HepG2 (cell line): Measurements from ENCODE around the gene SNX11. TPM values are rescaled to one million over a fixed set of nuclear protein-coding genes. Genes with fewer than 3 reads are reported as not detected.

ENCODE experiments used
- KAT7 ChIP-seq: IDR thresholded peaks from 2 replicates; pipeline ENCODE4 v1.6.1; 2018; ENCODE audit warnings: borderline replicate concordance, missing compliant biosample characterization
- MAFG ChIP-seq: sonication (generic); formaldehyde crosslinking; IDR thresholded peaks from 2 replicates; pipeline ENCODE4 v1.5.1; 2020; ENCODE audit warnings: mild to moderate bottlenecking, missing genetic modification reagents
- NKX3-1 ChIP-seq: sonication (generic); formaldehyde crosslinking; IDR thresholded peaks from 2 replicates; pipeline ENCODE4 v1.5.0; 2020; ENCODE audit warnings: missing genetic modification reagents
- RXRA ChIP-seq: sonication (generic); formaldehyde crosslinking; IDR thresholded peaks from 2 replicates; pipeline ENCODE4 v1.5.1; 2020; ENCODE audit warnings: missing genetic modification reagents
- SIX1 ChIP-seq: sonication (generic); formaldehyde crosslinking; IDR thresholded peaks from 2 replicates; pipeline ENCODE4 v1.4.0; 2020; ENCODE audit warnings: missing genetic modification reagents, borderline replicate concordance
- SPEN ChIP-seq: sonication (generic); formaldehyde crosslinking; IDR thresholded peaks from 2 replicates; pipeline ENCODE4 v1.5.1; 2020; ENCODE audit warnings: low read depth, mild to moderate bottlenecking, missing genetic modification reagents
- ZNF251 ChIP-seq: sonication (generic); formaldehyde crosslinking; IDR thresholded peaks from 2 replicates; pipeline ENCODE4 v1.9.0; 2021; ENCODE audit warnings: mild to moderate bottlenecking, missing genetic modification reagents
- ZNF572 ChIP-seq: sonication (generic); formaldehyde crosslinking; IDR thresholded peaks from 2 replicates; pipeline ENCODE4 v1.5.1; 2020; ENCODE audit warnings: mild to moderate bottlenecking, missing genetic modification reagents
- ZNF792 ChIP-seq: IDR thresholded peaks from 2 replicates; pipeline ENCODE4 v1.6.1; 2016
- polyA plus RNA-seq, 8 experiments: library from polyadenylated mRNA; depleted of rRNA in 3 of 8; stranded (reverse) in 7 of 8; unstranded in 1 of 8; fragments of >200 nt; fragmentation: Illumina TruSeq in 4 of 8; extraction: Trizol in 4 of 8; gene quantifications; 2 replicates each; pipeline versions ENCODE4 v1.2.1 to v1.2.3, GENCODE V29; 2011 to 2016; ENCODE audit warnings: low read depth in 4 of 8, missing spikeins in 1 of 8, mixed read lengths in 1 of 8; ENCODE audit not compliant: insufficient read depth in 1 of 8
- total RNA-seq, 5 experiments: library from RNA; depleted of rRNA; stranded (reverse); fragments of >200 nt; fragmentation: Illumina TruSeq; extraction: Trizol; gene quantifications; 2 replicates each; pipeline ENCODE4 v1.2.3, GENCODE V29; 2016; ENCODE audit warnings: low read depth in 1 of 5
- TF ChIP-seq, protein P1 (sequence below): sonication (generic); formaldehyde crosslinking; IDR thresholded peaks from 2 replicates; pipeline ENCODE4 v1.5.0; 2020; ENCODE audit warnings: mild to moderate bottlenecking, missing genetic modification reagents, borderline replicate concordance
- TF ChIP-seq, protein P2 (sequence below): sonication (generic); formaldehyde crosslinking; conservative IDR thresholded peaks from 2 replicates; pipeline ENCODE4 v1.4.0; 2020; ENCODE audit warnings: missing genetic modification reagents
- TF ChIP-seq, protein P3 (sequence below): sonication (generic); formaldehyde crosslinking; IDR thresholded peaks from 2 replicates; pipeline ENCODE4 v1.4.0; 2020; ENCODE audit warnings: missing genetic modification reagents, mild to moderate bottlenecking, borderline replicate concordance
- TF ChIP-seq, protein P4 (sequence below): sonication (generic); formaldehyde crosslinking; IDR thresholded peaks from 2 replicates; pipeline ENCODE4 v1.4.0; 2020; ENCODE audit warnings: missing genetic modification reagents, borderline replicate concordance

Gene SNX11
- total and polyA plus RNA-seq, 2 of the 13 experiments (the other 11 are each of a cell fraction or from before 2014, with no cell fraction given): 12.9 to 14.0 TPM

DNA sequence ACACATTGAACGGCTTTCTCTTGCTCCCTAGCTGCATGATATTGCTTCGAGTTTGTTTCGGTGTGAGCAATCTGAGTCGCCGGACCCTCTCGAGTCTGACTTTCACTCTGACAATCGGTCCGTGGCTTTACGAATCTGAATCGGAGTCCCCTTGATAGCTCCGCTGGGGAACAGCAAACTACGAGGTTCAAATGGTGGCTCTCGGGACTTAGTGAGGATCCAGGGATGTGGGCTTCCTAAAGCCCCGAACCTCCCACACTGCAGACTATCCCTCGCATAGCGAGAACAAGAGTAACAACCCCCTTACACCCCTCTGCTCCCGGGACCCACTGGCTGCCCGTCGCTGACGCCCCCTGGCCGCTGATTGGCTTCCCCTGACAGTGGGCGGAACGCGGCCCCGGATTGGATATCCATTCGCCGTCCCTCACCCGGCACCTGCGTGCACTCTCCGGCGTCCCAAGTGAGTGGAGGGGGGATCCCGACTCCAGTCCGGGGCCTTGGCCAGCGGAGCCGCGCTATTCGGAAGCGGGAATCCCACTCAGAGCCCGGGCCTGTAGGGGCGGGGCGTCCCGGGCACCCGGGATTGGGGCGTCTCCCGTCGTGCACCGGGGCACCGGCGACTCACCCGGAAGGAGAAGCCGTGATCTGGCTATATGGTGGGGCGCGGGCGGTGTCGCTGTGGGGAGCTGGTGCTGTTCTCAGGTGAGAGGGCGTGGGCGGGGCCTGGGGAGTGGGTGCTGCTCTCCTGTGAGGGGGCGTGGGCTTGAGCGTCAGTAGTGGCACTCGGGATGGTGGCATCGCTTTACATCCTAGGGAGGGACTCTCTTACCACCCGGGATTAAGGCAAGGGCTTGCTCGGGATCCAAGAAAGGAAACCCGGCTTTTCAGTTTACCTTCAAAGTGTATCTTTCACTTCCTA, at the start of gene SNX11 (continued):
- TF ChIP-seq, protein P1, sequence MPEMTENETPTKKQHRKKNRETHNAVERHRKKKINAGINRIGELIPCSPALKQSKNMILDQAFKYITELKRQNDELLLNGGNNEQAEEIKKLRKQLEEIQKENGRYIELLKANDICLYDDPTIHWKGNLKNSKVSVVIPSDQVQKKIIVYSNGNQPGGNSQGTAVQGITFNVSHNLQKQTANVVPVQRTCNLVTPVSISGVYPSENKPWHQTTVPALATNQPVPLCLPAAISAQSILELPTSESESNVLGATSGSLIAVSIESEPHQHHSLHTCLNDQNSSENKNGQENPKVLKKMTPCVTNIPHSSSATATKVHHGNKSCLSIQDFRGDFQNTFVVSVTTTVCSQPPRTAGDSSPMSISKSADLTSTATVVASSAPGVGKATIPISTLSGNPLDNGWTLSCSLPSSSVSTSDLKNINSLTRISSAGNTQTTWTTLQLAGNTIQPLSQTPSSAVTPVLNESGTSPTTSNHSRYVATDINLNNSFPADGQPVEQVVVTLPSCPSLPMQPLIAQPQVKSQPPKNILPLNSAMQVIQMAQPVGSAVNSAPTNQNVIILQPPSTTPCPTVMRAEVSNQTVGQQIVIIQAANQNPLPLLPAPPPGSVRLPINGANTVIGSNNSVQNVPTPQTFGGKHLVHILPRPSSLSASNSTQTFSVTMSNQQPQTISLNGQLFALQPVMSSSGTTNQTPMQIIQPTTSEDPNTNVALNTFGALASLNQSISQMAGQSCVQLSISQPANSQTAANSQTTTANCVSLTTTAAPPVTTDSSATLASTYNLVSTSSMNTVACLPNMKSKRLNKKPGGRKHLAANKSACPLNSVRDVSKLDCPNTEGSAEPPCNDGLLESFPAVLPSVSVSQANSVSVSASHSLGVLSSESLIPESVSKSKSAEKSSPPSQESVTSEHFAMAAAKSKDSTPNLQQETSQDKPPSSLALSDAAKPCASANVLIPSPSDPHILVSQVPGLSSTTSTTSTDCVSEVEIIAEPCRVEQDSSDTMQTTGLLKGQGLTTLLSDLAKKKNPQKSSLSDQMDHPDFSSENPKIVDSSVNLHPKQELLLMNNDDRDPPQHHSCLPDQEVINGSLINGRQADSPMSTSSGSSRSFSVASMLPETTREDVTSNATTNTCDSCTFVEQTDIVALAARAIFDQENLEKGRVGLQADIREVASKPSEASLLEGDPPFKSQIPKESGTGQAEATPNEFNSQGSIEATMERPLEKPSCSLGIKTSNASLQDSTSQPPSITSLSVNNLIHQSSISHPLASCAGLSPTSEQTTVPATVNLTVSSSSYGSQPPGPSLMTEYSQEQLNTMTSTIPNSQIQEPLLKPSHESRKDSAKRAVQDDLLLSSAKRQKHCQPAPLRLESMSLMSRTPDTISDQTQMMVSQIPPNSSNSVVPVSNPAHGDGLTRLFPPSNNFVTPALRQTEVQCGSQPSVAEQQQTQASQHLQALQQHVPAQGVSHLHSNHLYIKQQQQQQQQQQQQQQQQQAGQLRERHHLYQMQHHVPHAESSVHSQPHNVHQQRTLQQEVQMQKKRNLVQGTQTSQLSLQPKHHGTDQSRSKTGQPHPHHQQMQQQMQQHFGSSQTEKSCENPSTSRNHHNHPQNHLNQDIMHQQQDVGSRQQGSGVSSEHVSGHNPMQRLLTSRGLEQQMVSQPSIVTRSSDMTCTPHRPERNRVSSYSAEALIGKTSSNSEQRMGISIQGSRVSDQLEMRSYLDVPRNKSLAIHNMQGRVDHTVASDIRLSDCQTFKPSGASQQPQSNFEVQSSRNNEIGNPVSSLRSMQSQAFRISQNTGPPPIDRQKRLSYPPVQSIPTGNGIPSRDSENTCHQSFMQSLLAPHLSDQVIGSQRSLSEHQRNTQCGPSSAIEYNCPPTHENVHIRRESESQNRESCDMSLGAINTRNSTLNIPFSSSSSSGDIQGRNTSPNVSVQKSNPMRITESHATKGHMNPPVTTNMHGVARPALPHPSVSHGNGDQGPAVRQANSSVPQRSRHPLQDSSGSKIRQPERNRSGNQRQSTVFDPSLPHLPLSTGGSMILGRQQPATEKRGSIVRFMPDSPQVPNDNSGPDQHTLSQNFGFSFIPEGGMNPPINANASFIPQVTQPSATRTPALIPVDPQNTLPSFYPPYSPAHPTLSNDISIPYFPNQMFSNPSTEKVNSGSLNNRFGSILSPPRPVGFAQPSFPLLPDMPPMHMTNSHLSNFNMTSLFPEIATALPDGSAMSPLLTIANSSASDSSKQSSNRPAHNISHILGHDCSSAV (CRISPR knock-in tag): 0 out of 2 replicates have a peak, but pooled peaks have one; percentile 46
- TF ChIP-seq RXRA (CRISPR knock-in tag) (peak; percentile 76; the same call in 1 of the 2 replicates), ZNF572 (CRISPR knock-in tag) (peak; percentile 86; the same call in 1 of the 2 replicates), ZNF251 (no peak), NKX3-1 (CRISPR knock-in tag) (0 out of 2 replicates have a peak, but pooled peaks have one; percentile 31), KAT7 (peak; percentile 75; the same call in 1 of the 2 replicates), MAFG (CRISPR knock-in tag) (no peak), ZNF792 (CRISPR knock-in tag) (0 out of 2 replicates have a peak, but pooled peaks have one; percentile 38), SIX1 (peak; percentile 57), SPEN (CRISPR knock-in tag) (peak; percentile 83)
- TF ChIP-seq, protein P2, sequence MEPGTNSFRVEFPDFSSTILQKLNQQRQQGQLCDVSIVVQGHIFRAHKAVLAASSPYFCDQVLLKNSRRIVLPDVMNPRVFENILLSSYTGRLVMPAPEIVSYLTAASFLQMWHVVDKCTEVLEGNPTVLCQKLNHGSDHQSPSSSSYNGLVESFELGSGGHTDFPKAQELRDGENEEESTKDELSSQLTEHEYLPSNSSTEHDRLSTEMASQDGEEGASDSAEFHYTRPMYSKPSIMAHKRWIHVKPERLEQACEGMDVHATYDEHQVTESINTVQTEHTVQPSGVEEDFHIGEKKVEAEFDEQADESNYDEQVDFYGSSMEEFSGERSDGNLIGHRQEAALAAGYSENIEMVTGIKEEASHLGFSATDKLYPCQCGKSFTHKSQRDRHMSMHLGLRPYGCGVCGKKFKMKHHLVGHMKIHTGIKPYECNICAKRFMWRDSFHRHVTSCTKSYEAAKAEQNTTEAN (CRISPR knock-in tag): no peak
- TF ChIP-seq, protein P3, sequence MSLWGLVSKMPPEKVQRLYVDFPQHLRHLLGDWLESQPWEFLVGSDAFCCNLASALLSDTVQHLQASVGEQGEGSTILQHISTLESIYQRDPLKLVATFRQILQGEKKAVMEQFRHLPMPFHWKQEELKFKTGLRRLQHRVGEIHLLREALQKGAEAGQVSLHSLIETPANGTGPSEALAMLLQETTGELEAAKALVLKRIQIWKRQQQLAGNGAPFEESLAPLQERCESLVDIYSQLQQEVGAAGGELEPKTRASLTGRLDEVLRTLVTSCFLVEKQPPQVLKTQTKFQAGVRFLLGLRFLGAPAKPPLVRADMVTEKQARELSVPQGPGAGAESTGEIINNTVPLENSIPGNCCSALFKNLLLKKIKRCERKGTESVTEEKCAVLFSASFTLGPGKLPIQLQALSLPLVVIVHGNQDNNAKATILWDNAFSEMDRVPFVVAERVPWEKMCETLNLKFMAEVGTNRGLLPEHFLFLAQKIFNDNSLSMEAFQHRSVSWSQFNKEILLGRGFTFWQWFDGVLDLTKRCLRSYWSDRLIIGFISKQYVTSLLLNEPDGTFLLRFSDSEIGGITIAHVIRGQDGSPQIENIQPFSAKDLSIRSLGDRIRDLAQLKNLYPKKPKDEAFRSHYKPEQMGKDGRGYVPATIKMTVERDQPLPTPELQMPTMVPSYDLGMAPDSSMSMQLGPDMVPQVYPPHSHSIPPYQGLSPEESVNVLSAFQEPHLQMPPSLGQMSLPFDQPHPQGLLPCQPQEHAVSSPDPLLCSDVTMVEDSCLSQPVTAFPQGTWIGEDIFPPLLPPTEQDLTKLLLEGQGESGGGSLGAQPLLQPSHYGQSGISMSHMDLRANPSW (CRISPR knock-in tag): peak; percentile 43; the same call in 1 of the 2 replicates
- TF ChIP-seq, protein P4, sequence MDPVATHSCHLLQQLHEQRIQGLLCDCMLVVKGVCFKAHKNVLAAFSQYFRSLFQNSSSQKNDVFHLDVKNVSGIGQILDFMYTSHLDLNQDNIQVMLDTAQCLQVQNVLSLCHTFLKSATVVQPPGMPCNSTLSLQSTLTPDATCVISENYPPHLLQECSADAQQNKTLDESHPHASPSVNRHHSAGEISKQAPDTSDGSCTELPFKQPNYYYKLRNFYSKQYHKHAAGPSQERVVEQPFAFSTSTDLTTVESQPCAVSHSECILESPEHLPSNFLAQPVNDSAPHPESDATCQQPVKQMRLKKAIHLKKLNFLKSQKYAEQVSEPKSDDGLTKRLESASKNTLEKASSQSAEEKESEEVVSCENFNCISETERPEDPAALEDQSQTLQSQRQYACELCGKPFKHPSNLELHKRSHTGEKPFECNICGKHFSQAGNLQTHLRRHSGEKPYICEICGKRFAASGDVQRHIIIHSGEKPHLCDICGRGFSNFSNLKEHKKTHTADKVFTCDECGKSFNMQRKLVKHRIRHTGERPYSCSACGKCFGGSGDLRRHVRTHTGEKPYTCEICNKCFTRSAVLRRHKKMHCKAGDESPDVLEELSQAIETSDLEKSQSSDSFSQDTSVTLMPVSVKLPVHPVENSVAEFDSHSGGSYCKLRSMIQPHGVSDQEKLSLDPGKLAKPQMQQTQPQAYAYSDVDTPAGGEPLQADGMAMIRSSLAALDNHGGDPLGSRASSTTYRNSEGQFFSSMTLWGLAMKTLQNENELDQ (CRISPR knock-in tag): peak; percentile 29; the same call in 1 of the 2 replicates
